ENCODE results near the gene EFEMP1.
"Not testable (repeated sequence)": the region's sequence is repeated elsewhere in the genome, so short reads cannot be mapped to it uniquely, and the experiment has no call there.

EFEMP1 gene

DNA sequence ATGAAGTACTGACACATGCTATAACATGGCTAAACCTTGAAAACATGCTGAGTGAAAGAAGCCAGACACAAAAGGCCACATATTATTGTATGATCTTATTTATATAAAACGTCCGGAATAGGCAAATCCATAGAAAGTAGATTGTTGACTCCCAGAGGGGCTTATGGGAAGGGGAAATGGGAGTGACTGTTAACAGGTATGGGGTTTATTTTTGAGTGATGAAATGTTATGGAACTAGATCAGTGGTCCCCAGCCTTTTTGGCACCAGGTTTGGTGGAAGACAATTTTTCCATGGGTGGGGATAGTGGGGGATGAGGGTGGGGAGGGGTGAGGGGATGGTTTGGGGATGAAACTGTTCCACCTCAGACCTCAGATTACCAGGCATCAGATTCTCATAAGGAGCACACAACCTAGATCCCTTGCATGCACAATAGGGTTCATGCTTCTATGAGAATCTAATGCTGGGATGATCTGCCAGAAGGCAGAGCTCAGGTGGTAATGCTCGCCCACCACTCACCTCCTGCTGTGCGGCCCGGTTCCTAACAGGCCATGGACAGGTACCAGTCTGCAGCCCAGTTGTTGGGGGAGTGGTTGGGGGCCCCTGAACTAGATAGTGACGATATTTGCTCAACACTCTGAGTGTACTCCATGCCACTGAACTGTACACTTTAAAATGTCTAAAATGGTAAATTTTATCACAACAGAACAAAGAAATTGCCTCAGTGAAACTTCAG is 59.1 kb downstream of the EFEMP1 start:
- DNase-seq, result no peak

DNA sequence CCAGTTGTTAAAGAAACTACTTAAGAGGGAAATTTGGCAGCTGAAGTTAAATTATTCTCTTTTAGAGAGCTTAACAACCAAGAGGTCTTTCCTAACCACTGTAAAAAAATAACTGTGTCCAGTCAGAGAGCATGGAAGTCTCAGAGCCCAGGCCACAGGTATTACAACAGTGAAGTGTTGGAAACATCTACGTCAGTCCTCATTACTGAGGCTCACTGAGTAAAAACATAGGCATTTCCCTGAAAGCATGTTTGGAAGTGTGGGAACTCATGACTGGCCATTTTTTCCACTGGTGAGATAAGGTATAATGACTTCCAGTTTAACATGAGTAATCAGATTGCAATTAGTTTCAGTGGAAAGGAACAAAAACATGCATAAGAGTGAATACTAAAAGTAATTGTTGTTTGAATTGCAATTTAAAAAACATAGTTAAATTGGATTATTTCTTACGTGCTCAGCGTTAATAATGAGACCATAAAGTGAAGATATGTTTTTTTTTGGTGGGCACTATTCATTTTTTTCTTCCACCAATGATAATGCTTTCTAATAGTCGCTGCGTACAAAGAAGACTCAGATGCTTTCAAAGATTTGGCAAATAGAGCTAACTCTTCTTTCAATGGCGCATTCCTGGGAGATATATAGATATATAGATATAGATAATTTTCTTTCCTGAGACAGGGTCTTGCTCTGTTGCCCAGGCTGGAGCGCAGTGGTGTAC is 60.8 kb downstream of the EFEMP1 start:
- DNase-seq, result no peak

DNA sequence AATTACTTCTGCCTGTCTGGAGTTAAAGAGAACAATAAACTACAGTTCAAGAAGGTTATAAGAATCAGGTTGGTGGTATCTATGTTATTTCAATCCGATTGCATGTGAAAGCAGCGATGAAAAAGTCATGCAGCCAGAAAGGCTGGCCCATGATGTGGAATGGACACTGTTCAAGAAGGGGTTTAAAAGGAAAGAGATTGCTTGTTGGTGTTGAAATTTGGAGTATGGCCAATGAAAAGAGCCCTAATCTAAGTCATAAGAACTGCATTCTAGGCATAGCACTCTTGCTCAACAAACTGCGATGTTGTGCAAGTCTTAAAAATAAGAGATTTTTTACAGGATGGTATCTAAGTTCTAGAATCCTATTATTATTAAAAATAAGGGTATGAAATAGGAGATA is 61.3 kb downstream of the EFEMP1 start:
- DNase-seq, result no peak

DNA sequence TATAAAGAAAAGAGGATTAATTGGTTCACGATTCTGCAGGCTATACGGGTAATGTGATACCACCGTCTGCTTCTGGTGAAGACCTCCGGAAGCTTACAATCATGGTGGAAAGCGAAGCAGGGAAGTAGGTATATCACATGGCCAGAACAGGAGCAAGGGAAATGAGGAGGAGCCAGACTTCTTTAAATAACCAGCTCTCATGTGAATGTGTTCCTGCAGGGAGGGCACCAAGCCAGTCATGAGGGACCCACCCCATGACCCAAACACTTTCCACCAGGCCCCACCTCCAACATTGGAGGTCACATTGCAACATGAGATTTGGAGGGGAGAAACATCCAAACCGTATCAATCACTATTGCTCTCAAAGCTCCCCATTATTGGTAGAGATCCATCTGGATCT is 61.8 kb downstream of the EFEMP1 start:
- no peak for DNase-seq

DNA sequence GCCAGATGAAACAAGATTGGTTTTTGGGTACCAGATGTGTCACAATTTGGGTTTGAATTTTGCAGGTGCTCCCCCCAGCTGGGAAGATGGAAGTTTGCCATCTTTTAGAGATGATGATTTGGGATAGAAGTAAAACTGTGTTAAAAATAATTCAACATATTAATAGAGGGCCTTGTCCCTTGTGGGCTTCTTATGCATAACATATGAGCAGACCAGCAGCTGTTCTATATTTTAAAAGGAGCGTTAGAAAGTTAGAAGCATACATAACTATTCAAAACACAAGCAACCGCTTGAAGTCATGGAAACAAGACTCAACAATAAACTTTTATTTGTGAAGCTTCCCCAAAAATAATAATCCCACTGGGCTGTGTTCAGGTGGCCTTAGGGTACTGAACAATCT is 62.8 kb downstream of the EFEMP1 start:
- no peak for DNase-seq

DNA sequence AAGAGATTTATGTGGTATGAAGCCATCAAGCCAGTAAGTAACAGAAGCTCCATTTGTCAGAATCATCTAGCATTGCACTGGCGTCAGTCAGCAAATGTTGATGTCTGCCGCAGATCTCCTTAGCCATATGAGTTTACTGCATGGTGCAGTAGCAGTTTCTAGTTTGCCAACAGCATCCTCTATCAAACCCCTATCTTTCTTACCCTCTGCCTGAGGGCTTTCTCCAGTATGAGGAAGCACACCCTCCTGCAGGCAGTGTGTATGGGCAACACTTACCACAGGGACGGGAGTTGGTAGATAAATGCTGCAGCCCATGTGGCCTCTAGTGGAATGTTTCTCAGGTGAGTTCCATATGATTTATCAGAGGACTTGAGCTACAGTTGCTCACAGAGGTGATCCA is 63.7 kb downstream of the EFEMP1 start:
- no peak for DNase-seq

DNA sequence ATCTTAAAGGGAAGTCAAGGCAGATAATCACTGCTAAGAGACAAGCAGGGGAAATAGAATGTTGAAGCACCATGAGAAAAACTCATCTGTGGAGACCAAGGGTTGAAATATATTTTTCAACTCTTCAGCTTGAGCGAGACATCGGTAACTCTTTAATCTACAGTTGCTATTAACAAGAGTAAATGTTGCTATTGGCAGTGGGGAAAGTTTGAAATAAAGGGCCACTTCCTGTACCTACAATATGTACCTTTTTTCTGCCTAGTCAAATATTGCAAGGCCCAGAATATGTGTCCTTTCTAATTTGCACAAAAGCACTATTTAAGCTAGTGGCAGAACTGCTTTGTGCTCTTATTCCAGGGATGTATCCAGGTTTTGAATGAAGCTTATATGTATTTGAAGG is 65.8 kb downstream of the EFEMP1 start:
- DNase-seq, result no peak

DNA sequence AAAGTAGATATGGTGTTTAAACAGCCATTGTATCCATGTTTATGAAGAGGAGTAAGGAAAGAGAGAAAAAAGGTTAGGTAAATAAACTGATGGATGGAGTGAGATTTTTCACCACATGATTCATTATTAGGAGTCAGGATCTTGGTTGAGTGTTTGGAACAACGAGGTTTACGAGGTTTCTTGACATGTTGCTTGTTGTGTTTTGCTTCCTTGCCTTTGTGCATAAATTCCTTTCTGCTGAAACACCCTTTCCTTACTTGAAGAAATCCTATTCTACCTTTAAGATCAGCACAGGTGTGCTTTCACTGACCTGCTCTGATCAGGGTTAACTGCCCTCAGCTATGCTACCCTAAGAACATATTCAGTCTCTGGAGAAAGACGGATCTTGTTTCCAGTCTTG is 66.6 kb downstream of the EFEMP1 start:
- DNase-seq, result no peak

DNA sequence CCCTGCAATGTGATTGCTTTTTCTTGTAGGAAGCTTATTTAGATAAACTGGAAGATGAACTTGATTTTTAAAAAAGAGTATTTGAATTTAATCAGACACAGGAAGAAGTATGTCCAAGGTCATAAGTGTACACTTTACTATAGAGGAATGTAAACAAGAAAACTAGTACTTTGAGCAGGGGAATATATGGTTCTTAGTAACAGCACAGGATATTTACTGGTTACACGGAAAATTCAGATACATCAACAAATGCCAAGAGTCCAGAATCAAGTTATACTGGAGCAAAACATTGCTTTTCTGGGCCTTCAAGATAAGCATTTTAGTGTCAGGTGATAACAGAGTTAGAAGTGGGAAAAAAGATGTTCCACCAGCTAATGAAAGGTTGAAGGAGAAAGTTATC is 75.5 kb downstream of the EFEMP1 start:
- DNase-seq, result no peak

DNA sequence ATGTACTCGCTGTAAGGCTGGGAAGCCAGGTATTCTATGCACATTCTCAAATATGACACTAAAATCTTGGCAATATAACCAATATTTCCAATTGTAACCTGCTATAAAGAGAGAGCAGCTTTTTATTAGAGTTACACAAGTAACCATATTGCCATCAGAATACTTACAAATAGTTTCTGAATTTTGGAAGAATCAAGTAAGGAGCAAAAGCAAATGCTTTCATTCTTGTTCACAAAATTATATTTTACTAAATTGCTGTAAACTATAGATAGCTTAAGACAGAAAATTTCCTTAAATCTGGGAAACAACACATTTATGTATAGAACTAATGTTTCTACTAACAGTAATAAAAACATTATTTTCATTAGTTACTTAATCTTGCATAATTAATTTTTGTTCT is 77.2 kb downstream of the EFEMP1 start:
- no peak for DNase-seq

DNA sequence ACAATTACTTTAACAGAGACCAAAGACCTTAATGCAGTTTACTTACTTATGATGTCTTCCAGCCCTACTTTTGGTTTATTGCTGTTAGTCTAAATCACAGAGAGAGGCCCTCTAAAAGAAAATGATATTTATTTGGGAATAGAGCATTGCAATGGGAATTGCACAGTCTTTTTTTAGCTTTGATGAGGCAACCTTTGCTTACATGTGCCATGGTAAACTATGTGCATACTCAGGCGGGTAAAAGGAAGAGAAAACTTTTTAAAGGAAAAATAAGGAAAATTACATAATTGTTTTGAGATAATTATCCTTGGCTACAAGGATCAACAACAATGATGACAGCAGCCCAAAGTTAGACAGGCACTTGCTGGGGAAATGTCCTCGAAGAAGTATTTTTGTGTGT is 78.6 kb downstream of the EFEMP1 start:
- no peak for DNase-seq

DNA sequence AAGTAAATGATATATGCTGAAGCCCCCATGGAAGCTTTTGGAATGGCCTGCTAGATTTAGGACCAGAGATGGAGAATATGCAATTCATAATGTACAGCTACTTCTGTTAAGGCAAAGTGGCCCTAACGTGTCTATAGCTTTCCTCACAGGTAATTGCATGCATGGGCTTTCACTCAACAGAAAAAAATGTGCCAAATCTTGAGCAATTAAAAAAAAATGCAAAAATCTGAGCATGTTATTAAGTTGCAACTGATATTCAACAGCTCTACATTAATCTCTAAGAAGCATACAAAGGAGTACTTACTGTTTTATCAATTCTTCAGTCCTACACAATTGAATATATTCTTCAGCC is 79.6 kb downstream of the EFEMP1 start:
- DNase-seq, result no peak

DNA sequence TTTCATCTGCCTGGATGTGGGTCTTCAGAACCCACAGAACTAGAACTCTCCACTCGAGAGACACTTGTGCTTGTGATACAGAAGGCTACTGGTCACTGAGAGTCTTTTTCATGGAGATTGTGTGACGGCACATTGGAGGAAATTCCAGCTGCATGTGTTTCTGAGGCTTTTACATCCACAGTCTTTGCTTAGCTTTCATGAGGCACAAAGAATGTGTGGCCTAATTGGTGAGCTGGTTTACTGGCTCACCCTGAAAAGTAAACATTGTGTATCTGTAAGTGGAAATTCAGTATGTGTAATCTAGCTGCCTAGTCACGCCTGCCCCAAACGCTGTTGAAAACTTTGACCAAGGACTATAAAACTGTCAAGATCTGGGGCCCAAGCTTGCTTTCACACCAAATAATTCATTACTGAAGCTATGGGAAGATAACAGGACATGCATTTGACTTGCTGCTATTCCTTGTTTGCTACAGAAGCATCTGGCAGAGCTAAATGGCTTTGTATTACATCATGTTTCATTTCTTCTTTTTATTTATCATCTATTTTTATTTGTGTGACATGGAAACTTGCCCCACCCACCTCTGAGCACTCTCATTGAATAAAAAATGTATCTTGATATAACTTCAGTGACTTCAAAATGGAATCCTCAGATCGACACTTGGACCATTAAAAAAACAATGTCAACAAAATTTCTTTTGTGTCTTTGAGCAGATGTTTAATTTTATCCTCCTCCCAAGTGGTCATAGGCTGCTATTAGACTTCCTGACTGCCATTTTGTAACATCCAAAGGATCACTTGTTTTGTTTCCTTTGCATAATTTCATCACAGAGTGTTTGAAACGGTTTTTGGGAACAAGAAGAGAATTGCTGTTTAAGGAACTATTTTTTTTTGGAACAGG is 80.2 kb downstream of the EFEMP1 start:
- no peak for DNase-seq

DNA sequence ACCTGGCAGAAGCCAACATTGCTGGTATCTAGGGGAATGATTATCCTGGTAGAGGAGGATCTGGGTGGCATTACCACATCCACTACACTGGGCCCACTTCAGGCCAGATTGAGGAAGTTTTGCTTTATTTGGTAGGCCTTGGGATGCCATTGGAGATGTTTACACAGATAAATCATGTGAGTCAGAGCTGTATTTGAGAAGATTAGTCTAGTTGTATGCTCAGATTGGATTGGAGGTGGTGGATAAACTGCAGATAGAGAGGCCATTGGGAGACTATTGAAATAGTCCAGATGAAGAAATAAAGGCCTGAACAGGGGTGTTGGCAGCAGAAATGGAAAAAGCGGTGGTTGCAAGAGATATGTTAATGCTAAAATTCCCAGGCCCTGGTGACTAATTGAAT is 81.5 kb downstream of the EFEMP1 start:
- DNase-seq, result no peak

DNA sequence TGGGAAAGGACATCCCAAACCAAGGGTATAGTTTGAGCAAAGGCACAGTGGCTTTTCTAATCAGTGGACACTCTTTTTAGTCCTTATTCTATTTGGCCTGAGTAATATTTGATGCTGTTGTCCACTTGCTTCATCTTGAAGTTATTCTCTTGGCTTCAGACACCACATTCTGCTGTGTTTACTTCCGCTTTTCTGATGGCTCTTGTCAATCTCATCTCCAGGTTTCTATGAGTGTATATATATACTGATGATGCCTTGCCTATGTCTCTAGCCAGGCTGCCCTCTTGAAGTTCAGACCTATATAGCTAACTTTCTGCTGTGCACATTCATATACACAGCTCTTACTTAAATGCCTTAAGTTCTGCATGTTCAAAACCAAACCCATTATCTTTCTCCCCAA is 83.1 kb downstream of the EFEMP1 start:
- no peak for DNase-seq

DNA sequence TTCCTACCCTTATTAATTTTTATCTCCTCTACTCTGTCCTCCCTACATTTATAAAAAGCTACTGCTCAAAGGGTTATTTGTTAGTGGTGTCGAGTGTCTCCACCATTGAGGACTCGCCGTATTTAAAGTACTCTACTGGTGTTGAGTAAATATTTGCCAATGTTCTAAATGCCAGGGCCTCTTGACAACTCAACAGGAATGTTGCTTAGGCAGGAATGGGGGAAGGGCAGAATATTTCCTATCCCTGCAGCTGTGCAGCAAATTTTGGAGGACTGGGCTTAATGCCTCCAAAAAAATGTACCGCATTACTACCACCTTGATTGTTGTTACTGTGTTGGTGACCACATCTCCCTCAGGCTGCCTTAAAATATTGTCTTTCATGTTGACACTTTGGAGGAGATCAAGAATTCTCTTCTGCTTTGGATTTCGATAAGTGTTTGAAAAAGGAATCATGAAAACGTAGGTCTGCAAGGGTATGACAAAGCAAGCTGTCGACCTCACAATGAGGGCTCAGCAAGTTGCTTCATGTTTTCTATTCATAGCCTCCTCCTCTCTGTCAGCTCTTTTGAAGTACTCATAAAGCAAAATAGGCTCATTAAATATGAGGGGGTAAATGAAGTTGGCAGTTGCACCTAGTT is 84.3 kb downstream of the EFEMP1 start:
- no peak for DNase-seq

DNA sequence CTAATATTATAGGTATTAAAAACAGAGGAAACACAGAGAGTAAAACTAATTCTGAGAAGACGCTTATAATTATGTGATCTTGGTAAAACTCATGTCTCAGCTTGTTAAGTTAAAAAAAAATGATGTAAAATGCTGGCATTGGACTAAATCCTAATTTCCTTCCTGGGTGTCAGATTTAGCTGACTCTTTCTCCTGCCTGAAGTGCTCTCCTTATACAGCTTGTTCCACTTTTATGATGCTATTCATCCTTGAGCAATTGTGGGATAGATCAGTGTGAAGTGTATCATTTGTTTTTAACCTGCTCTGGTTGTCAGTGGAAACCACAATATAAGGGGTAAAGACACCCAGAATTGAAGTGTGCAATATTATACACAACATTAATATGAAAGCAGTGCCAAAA is 84.9 kb downstream of the EFEMP1 start:
- DNase-seq, result no peak

DNA sequence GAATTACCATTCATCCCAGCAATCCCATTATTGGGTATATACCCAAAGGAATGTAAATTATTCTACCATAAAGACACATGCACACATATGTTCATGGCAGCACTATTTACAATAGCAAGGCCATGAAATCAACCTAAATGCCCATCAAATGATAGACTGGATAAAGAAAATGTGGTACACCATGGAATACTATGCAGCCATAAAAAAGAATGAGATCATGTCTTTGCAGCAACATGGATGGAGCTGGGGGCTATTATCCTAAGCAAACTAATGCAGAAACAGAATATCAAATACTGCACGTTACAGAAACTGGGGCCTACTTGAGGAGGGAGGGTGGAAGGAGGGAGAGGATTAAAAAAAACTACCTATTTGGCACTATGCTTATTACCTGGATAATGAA is 85.5 kb downstream of the EFEMP1 start:
- DNase-seq, result not testable (repeated sequence)

DNA sequence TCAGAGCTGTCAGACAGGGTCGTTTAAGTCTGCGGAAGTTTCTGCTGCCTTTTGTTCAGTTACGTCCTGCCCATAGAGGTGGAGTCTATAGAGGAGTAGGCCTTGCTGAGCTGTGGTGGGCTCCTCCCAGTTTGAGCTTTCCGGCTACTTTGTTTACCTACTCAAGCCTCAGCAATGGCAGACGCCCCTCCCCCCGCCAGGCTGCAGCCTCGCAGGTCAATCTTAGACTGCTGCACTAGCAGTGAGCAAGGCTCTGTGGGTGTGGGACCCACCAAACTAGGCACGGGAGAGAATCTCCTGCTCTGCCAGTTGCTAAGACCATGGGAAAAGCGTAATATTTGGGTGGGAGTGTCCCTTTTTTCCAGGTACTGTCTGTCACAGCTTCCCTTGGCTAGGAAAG is 86.5 kb downstream of the EFEMP1 start:
- DNase-seq, result no peak

DNA sequence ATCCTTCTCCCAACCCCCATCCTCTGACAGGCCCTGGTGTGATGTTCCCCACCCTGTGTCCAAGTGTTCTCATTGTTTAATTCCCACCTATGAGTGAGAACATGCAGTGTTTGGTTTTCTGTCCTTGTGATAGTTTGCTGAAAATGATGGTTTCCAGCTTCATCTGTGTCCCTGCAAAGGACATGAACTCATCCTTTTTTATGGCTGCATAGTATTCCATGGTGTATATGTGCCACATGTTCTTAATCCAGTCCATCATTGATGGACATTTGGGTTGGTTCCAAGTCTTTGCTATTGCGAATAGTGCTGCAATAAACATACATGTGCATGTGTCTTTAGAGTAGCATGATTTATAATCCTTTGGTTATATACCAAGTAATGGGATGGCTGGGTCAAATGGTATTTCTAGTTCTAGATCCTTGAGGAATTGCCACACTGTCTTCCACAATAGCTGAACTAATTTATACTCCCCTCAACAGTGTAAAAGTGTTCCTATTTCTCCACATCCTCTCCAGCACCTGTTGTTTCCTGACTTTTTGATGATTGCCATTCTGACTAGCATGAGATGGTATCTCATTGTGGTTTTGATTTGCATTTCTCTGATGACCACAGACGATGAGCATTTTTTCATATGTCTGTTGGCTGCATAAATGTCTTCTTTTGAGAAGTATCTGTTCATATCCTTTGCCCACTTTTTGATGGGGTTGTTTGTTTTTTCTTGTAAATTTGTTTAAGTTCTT is 91.7 kb downstream of the EFEMP1 start:
- not testable (repeated sequence) for DNase-seq

DNA sequence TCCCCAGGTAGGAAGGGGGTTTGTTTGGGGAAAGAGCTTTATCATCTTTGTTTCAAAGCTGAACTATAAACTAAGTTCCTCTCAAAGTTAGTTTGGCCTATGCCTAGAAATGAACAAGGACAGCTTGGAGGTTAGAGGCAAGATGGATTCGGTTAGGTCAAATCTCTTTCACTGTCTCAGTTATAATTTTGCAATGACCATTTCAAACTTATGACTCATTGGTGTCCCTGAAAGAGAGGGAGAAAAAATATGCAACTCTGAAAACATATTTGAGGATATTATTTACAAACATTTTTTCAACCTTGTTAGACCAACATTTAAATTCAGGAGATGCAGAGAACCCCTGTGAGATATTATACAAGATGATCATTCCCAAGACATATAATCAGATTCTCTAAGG is 95.7 kb downstream of the EFEMP1 start:
- DNase-seq, result no peak

DNA sequence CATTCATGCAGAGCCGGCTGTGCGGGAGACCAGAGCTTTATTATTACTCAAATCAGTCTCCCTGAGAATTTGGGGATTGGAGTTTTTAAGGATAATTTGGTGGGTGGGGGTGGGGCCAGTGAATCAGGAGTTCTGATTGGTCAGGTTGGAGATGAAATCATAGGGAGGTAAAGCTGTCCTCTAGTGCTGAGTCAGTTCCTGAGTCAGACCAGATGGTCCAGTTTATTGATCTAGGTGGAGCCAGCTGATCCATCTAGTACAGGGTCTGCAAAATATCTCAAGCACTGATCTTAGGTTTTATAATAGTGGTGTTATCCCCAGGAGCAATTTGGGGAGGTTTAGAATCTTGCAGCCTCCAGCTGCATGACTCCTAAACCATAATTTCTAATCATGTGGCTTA is 96.2 kb downstream of the EFEMP1 start:
- not testable (repeated sequence) for DNase-seq

DNA sequence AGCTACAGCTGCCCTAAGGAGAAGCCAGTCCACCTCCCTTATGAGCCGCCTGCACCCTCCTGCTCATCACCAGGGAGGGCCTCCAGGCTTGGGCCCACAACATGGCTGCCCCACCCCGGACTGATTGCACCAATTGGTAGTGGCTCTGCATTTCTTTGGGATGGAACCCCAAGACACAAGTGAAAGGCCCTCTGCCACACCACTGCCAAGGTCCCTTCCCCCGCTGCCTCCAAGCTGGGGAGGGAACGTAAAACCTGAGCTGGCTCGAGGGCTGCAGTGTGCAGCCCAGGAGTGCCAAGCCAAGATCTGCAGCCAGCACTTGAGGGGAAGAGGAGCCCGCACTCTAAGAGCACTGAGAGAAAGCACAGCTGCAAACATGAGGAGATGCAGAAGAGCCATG is 97.3 kb downstream of the EFEMP1 start:
- DNase-seq, result no peak

Measured in NCI-H1048 (cell line).